ENCODE measurements around the gene FGF18. TPM values are rescaled to one million over a fixed set of nuclear protein-coding genes. Genes with fewer than 3 reads are reported as not detected.

FGF18 gene
- total RNA-seq, 1 donor from 2014 or later: 0.06 TPM

GRCh38 chr5:171387970-171388815 lies 31.3 kb upstream of the FGF18 start:
- H2AFZ ChIP-seq (replicated peaks): no peak overlapping the region
- H3K36me3 ChIP-seq: peaks cover 10% of the 10 kb centered on the region
- H3K27ac ChIP-seq: peak overlapping the region; percentile 87
- Mint-ChIP-seq H3K4me3 (peak overlapping the region; percentile 99), H3K9me3 (no peaks in the 10 kb centered on the region), H3K27me3 (ENCODE audit: insufficient read depth, low read depth) (peaks cover 6% of the 10 kb centered on the region), H3K4me1 (peaks cover 32% of the 10 kb centered on the region), H3K36me3 (peaks cover 26% of the 10 kb centered on the region), H3K27ac (peak overlapping the region; percentile 100)
- peak overlapping the region; percentile 77 for H3K4me3 ChIP-seq
- H3K27me3 ChIP-seq: no peaks in the 10 kb centered on the region
- peaks cover 65% of the 10 kb centered on the region for H3K79me2 ChIP-seq (ENCODE audit: low read depth)
- peaks cover 54% of the 10 kb centered on the region for H4K20me1 ChIP-seq (ENCODE audit: low read depth)
- TF ChIP-seq EZH2phosphoT487 (IDR thresholded peaks at IDR 0.05): no peak
- TF ChIP-seq CTCF (IDR thresholded peaks at IDR 0.05): no peak
- TF ChIP-seq EZH2 (IDR thresholded peaks at IDR 0.05): no peak
- peak overlapping the region; percentile 94 for H3K9ac ChIP-seq
- peak overlapping the region; percentile 95 for H3K4me2 ChIP-seq
- H3F3A ChIP-seq (ENCODE audit: low read depth): peaks cover 6% of the 10 kb centered on the region
- no peaks in the 10 kb centered on the region for H3K9me3 ChIP-seq (ENCODE audit: low read depth)
- DNase-seq (ENCODE audit: low spot score): peak; percentile 81
- H3K4me1 ChIP-seq: peaks cover 22% of the 10 kb centered on the region

DNA sequence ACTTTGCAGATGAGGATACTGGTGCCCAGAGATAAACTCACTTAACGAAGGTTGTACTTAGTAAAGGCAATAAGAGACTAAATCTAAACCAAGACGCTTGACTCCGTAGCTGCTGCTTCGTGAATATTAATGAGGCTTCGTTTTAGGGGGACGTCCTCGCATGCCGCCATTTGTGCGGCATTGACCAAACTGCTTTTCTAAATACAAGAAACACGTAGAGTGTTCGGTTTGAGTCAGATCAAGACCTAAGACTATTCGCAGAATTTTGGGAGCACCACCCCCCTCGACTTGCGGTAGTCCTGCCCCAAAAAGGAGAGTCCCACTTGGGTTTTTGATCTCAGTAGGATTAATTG lies 30.7 kb upstream of the FGF18 start:
- Histone ChIP-seq H3K27ac (no peak overlapping the region), H3K4me2 (peak overlapping the region; percentile 95), H3K4me1 (peaks cover 22% of the 10 kb centered on the region), H3K27me3 (no peaks in the 10 kb centered on the region), H3K4me3 (peak overlapping the region; percentile 77), H2AFZ (replicated peaks) (no peak overlapping the region), H3K36me3 (peaks cover 16% of the 10 kb centered on the region), H4K20me1 (ENCODE audit: low read depth) (peaks cover 60% of the 10 kb centered on the region), H3F3A (ENCODE audit: low read depth) (peaks cover 11% of the 10 kb centered on the region), H3K9ac (peak overlapping the region; percentile 94), H3K79me2 (ENCODE audit: low read depth) (peaks cover 71% of the 10 kb centered on the region), H3K9me3 (ENCODE audit: low read depth) (no peaks in the 10 kb centered on the region)
- TF ChIP-seq EZH2 (IDR thresholded peaks at IDR 0.05) (no peak), EZH2phosphoT487 (IDR thresholded peaks at IDR 0.05) (no peak), CTCF (IDR thresholded peaks at IDR 0.05) (no peak)
- peaks cover 30% of the 10 kb centered on the region for H3K36me3 Mint-ChIP-seq
- H3K27me3 Mint-ChIP-seq (ENCODE audit: insufficient read depth, low read depth): peaks cover 6% of the 10 kb centered on the region
- peaks cover 32% of the 10 kb centered on the region for H3K4me1 Mint-ChIP-seq
- H3K4me3 Mint-ChIP-seq: peak overlapping the region; percentile 99
- H3K27ac Mint-ChIP-seq: peak overlapping the region; percentile 100
- H3K9me3 Mint-ChIP-seq: no peaks in the 10 kb centered on the region
- DNase-seq (ENCODE audit: low spot score): peak; percentile 37

DNA sequence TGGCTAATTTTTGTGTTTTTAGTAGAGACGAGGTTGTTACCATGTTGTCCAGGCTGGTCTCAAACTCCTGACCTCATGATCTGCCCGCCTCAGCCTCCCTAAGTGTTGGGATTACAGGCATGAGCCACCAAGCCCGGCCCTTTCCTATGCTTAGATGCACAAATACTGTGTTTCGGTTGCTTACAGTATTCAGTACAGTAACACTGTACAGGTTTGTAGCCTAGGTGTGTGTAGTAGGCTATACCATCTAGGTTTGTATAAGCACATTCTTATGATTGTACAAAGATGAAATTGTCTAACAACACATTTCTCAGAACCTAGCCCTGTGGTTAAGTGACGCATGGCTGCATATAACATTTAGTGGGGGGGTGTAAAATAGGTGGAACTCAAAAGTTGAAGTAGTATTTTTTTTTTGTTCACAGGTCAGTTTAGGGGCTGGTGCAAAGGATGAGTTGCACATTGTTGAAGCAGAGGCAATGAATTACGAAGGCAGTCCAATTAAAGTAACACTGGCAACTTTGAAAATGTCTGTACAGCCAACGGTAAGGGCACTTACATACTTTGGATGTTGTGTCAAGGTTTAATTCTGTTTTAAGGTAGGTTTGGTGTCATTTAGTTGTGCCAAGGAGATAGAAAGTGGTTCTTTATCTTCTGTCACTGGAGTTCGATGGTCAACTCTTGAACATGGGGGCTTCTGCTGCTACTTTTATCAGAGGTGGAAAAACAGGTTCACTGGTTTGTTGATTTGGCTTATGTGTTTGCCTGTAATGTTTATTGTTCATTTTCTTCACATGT lies 28.4 kb upstream of the FGF18 start:
- peaks cover 93% of the 10 kb centered on the region for H3K79me2 ChIP-seq (ENCODE audit: low read depth)
- H3K4me3 Mint-ChIP-seq: peak overlapping the region; percentile 7

More for the DNA sequence above, 28.4 kb upstream of the FGF18 start:
- Histone ChIP-seq H3K27me3 (no peaks in the 10 kb centered on the region), H3K4me1 (peaks cover 22% of the 10 kb centered on the region), H3K9me3 (ENCODE audit: low read depth) (no peaks in the 10 kb centered on the region), H3F3A (ENCODE audit: low read depth) (peaks cover 25% of the 10 kb centered on the region), H4K20me1 (ENCODE audit: low read depth) (peaks cover 83% of the 10 kb centered on the region), H2AFZ (replicated peaks) (no peak overlapping the region), H3K27ac (no peak overlapping the region), H3K4me2 (peak overlapping the region; percentile 95), H3K36me3 (peaks cover 23% of the 10 kb centered on the region), H3K9ac (no peak overlapping the region), H3K4me3 (peak overlapping the region; percentile 77)
- Mint-ChIP-seq H3K9me3 (no peaks in the 10 kb centered on the region), H3K36me3 (peaks cover 43% of the 10 kb centered on the region), H3K4me1 (peaks cover 35% of the 10 kb centered on the region), H3K27me3 (ENCODE audit: insufficient read depth, low read depth) (peaks cover 4% of the 10 kb centered on the region), H3K27ac (no peak overlapping the region)
- TF ChIP-seq EZH2phosphoT487 (IDR thresholded peaks at IDR 0.05) (no peak), CTCF (IDR thresholded peaks at IDR 0.05) (no peak), EZH2 (IDR thresholded peaks at IDR 0.05) (no peak)
- DNase-seq (ENCODE audit: low spot score): no peak

All from neural progenitor cell (in vitro differentiated cells).